GM21423 (cell line): ENCODE data around the gene ASPHD2.
"Not testable (repeated sequence)": the region's sequence is repeated elsewhere in the genome, so short reads cannot be mapped to it uniquely, and the experiment has no call there.

ENCODE experiments used
- ATAC-seq: cut with Tn5 transposase; IDR thresholded peaks from one replicate; pipeline ENCODE4 v1.9.1; 2021; ENCODE audit warnings: mild to moderate bottlenecking, moderate library complexity; ENCODE audit not compliant: unreplicated experiment

Gene ASPHD2

DNA sequence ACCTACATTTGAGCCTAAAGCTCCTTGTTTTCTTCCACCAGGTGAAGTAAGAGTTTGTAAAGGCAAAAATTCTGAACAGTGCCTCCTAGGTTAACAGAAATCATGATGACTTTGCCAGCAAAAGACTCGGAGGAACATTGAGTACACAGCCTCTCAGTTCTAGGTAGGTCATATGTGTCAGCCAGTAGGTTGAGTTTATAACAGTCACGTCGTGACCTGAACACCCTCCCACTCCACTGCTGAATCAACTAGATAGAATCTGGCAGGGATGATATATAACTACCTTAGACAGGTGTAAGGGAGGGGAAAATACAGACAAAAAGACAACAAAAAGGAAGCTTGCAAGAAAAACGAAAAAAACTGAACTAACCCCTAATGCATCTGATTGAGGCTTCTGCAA is 12.8 kb upstream of the ASPHD2 start:
- no peak for ATAC-seq

DNA sequence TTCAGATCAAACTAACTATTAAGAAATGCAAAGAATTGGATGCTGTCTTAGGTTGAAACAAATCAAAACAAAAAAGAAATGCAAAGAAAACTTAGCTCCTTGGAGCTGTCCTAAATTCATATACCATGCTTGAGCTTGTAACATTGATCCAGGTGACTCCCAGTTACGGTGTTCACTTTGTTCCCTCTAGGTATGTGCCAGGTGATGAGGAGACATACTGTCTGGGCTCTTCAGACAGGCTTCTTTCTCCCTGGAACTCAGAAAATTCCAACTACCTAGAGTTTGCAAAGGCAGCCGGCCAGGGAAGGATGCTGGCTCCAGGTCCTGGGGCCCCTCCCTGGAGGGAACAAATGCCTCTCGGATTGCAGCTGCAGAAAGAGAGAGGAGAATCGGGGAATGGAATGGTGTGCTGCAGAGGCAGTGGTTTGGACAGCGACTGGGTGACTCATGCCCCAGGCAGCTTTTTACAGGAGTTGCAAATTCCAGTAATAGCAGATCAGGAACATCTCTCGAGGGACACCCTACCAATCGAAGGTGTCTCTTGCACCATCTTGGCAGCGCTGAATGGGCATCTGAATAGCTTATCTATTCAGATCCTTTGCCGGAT is 12.3 kb upstream of the ASPHD2 start:
- no peak for ATAC-seq

DNA sequence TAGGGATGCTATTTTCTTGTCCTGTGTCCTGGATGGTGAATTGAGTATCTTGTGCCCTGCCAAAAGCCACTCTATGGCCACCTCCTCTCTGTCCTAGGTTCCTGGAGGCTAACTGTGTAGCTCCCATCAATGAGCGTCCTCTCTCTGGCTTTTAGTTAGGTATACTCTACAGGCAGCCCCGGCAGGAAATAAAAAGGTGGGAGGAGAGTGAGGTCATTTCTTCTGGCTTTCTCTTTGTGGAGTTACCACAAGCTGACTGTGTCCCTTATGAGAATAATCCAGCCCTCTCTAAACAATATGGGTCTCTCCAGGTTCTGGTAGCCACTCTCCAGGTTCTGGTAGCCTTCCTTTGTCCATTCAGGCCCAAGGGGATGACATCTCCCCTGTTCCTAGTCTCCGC is 11.7 kb upstream of the ASPHD2 start:
- ATAC-seq, result no peak

DNA sequence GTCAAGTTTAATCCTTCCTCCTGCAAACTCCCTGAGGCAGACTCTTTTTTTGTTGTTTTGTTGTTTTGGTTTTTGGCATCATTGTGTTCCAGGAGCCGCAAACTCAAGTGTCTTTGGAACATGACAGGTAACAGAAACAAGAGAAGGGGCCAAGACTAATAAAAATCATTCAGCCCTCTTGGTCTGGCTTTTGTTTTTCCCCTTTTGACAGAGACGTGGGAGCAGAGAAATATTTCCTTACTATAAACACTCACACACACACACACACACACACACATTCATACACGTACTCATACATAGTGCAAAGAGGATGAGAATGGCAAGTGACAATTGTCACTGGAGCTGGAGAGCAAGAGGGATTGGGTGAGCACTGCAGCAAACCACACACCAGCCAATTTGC is 10.4 kb upstream of the ASPHD2 start:
- no peak for ATAC-seq

DNA sequence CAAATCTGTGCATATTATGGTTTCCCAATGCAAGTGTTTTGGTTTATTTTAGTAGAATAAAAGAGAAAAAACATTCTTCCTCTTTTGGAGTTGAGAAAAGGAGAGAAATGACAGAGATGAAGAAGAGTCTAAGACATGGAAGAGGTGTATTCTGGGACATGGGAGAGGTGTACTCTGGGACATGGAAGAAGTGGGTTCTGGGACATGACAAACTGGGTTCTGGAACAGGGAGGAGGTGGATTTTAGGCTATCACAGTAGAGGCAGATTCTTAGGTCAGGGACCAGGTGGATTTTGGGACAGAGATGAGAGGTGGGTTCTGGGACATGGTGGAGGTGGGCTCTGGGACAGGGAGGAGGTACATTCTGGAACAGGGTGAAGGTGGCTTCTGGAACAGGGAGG is 2.1 kb upstream of the ASPHD2 start:
- ATAC-seq, result no peak

DNA sequence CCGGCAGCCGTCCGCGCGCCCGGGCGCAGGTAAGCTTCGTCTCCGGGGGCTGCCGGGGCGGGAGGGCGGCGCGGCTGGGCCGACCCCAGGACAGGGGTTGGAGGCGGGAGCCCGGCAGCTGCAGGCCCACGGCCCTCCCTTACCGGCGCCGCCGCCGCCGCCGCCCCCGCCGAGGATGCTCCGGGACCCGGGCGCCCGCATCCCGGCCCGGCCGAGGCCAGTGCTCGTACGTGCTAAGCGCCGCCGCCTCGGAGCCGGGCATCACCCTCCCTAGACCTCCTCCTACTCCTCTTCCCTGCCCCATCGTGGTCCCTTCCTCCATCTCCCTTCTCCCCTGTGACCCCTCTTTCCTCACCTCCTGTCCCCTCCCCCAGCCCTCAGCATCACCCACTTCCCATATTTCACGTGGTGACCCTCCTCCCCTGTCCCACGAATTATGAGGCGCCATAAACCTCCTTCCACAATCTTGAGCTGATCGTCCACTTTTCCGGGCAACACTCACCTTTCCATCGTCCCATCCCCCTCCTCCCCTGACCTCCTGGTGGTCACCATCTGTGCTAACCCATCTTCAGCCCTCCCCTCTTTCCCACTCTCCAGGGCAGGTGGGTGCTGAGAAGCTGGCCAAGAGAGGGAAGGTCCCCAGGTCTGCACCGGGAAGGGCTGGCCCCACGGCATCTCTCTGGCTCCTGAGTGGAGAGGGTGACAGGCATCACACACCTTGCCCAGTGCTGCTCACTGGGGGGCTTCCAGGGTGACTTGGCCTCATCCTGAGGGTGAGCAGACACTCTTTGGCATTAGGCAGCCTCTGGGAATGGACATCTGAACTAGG is 612 bp downstream of the ASPHD2 start:
- no peak for ATAC-seq

DNA sequence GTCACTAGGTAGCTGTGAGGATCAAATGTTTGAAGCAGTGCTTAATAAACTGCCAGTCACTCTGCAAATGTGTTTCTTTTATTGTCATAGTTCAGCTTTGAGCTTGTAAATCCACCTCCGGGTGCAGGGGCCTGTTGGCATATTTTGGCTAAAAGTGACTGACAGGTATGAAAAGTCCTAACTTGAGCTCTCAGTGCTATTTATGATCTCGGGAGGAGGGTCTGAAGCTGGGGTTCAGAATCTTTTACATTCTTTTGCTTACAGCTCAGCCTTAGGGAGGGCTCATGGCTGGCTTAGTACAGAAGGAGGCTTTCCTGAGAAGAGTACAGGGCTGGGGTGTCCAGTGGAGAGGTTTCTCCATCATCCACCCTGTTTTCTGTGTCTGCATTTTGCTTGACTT is 1.5 kb downstream of the ASPHD2 start:
- no peak for ATAC-seq

DNA sequence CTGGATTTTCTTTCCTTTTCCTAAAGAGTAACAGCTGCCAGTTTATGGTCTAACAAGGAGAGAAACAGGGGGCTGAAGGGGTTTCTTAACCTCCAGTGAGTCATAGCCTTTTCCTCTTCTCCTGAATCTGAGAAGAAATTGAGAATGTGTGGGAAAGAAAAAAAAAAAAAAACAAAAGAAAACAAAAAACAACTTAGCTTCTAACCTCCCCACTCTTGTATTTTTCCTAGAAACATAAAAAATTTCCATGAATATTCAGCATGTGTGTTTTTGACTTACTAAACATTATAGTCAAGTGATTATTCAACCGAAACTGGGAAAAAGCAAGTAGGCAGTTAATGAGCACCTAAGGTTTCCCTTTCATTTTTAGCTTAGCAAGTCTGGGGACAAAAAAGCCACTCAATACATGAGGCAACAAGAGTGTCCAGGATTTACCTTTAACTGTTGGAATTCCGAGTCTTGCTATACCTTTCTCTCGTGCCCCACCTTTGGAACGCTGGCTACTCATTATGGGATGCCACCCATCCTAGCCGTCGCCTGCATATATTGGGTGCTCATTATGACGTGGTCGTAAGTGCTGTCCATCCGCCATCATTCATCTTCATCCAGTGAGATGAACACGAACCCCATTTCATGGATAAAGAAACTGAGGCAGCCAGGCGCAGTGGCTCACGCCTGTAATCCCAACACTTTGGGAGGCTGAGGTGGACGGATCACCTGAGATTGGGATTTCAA is 2.4 kb downstream of the ASPHD2 start:
- no peak for ATAC-seq

DNA sequence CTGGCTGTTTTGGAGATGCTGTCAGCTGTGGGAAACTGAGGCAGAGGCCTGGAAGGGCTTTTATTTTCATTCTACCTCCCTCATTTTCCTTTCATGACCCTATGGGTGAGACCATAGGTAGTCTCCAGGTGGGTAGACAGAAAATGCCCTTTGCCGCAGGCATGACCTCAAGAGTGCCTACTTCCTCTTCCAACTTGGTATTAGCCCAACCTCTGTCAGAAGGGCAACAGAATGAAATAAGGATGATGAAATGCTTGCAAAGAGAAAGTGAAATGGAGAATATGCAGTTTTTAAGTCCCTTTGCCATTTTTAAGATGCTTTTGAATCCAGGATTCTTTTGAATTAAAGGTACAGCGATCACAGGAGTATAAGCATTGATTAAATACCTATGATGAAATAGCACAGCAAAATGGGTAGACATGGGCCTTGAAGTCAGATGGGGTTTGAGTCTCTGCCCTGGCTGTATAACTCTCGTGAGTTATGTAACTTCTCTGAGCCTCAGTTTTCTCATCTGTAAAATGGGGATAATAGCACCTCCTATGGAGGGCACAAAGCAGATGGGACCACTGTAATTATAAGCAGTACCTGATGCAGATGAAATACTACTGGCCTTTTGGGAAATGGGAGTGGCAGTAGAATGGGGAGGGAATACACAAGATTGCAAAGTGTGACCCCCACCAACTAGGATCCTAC is 3.7 kb downstream of the ASPHD2 start:
- no peak for ATAC-seq

DNA sequence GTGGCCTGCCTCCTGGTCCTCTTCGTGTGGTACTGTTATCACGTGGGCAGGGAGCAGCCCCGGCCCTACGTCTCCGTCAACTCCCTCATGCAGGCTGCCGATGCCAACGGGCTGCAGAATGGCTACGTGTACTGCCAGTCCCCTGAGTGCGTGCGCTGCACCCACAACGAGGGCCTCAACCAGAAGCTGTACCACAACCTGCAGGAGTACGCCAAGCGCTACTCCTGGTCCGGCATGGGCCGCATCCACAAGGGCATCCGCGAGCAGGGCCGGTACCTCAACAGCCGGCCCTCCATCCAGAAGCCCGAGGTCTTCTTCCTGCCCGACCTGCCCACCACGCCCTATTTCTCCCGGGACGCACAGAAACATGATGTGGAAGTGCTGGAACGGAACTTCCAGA is 4.7 kb downstream of the ASPHD2 start:
- no peak for ATAC-seq

DNA sequence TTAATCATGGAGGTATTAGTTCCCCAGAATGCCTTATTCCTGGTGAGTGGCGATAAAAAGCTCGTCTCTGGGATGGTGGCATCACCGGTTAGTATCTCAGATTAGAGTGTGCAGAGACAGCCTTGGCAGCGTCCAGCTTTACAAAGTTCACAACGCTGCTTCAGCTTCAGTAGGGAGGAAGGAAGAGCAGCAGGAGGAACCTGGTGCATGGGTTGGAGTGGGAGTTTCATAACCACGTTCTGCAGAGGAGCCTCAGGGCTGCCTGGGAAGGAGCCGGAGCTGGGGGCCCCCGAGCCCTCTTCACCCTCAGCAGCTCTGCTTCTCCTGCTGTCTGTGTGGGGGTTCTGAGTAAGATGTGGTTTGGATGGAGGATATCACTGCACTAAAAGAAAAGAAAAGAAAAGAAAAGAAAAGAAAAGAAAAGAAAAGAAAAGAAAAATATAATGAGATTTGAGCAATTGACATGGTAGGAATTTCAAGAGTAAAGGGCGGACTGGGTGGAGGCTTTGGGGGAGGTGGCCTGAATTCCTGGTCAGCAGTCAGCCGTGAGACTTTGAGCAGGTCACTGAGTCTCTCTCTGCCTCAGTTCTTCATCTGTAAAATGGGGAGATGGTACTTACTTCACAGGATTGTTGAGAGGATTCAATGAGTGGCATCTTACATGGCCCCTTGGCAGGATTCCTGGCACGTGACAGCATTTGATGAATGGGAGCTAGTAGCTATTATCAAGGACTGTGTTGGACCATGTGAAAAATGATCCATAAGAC is 6.5 kb downstream of the ASPHD2 start:
- no peak for ATAC-seq

DNA sequence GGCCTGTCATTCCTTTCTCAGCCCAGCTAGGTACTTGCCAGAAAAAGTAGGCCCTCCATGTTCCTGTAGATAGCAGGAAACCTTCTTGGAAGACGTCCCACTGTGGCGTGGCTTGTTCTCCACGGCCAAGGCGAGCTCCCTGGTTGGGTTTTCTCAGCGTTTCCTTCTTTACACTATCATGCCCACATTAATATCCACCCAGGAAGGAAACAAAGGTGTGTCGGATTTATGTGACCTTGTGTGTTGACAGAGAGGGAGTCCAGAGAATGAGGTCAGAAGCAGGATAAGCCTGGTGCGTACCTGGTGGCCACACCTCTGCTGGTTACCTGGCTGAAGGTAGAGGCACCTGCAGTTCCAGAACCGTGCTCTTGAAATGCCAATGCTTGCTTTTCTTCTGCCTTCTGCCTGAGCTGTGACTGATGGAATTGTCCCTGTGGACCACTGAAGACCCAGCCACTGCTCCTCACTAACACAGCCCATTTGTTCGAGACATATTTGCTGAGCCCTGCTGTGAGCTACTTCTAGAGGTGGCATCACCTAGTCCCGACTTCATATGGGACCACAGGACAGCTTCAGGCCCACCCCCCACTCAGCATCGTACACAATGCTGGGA is 7.9 kb downstream of the ASPHD2 start:
- no peak for ATAC-seq

DNA sequence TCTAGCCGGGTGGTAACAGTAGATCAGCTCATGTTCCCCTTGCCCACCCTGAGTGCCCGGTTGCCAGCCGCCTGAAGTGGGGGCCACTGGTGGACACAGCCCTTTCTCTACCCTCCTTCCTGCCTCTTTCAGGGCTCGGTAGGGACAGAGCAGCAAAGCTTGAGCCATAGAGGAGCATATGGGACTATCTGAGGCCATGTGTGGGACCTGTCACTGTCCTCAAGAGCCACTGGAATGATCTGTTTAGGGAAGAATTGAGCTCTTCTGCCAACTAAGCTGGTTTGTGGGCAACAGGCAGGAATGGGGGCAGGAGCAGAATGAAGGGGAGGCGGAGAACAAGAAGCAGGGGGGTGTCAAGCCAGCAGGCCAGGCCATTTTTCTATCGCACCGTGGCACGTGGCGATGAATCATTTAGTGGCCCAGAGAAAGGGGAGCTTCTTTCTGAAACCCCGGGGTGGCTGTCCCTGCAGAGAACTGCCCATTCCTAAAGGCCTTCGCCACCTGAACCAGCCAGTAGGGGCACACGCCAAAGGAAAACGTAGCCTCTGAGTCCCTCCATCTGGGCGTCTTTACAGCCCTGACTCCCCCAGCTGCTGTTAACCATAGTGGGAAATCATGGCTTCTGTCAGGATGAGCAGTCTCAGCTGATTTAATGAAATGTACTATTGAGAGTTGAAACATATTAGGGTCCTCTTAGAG is 8.8 kb downstream of the ASPHD2 start:
- ATAC-seq, result no peak

DNA sequence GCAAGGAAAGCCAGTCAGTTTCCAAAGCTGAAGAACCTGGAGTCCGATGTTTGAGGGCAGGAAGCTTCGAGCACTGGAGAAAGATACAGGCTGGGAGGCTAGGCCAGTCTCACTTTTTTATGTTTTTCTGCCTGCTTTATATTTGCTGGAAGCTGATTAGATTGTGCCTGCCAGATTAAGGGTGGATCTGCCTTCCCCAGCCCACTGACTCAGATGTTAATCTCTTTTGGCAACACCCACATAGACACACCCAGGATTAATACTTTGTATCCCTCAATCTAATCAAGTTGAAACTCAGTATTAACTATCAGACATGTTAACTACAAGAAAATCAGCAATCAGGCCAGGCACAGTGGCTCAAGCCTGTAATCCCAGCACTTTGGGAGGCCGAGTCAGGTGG is 9.7 kb downstream of the ASPHD2 start:
- ATAC-seq, result not testable (repeated sequence)

DNA sequence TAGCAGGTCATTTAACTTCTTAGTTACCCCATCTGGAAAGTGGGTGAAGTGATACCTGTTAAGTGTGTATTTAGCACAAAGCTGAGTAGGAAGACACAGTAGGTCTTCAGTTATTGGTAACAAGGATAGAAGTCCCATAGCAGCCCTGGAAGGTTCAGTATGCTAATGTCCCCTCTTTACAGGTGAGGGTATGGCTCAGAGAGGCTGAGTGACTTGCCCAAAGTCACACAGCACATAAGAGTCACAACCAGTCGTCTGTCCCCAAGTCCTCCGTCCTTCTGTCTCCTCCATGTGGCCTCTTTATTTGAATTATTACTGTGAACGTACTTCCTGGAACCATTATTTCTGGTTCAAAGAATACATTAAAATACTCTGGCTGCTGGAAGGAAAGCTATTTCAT is 10.5 kb downstream of the ASPHD2 start:
- ATAC-seq, result no peak

DNA sequence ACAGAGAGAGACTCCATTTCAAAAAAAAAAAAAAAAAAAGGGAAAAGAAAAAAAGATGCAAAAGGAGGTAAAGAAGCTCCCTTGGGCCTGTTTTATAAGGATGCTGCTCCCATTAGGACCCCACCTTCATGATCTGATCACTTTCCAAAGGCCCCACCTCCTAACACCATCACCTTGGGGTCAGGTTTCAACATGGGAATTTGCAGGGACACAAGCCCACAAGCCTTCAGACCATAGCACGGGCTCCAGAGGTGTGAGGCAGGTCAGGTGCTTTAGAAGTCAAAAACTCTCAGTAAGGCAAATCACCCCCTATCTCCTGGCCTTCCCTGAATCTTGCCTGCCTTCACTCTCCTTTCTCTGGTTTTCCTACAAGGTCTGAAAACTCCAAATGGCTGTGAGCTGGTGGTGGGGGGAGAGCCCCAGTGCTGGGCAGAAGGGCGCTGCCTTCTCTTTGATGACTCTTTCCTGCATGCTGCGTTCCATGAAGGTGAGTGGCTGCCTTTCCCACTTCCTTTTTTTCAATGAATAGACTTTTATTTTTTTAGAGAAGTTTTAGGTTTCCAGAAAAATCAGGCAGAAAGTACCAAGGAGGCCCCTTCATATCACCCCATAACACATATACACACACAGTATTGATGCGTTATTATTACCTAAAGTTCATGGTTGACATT is 13.2 kb downstream of the ASPHD2 start:
- ATAC-seq, result no peak

DNA sequence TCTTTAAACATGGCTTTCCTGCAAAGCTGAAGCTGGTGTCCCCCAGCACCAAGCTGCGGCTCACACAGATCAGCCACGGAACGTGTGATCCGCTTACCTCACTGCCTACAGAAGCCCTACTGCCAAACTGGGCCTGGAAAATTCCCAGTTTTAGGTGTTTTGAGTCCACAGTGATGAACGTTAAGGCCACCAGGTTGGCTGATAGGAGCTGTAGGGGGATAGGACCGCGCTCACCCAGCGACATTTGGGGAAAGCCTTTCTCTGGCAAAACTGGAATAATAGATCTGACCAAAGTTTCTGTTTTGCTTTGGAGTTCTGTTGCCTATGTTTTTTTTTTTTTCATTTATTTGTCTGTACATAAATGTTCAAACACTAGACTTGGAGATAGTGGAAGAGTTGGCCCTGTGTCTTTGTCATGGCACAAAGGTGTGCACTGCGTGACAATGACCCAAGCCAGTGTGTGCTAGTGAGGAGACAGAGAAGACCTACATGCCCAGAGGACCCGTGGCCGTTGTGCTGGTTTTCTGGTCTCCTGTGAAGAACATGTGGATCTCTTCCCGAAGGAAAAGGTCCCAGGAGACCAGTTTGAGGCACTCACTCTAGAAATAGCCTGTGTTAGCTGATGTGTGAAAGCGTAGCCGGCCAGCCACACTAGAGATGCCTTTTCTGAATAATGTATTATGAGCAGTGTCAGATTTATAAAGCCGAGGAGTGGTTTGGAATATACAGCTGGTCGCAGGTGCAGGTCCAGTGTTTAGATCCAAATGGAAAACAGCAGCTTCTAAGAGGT is 15.0 kb downstream of the ASPHD2 start:
- ATAC-seq, result no peak

DNA sequence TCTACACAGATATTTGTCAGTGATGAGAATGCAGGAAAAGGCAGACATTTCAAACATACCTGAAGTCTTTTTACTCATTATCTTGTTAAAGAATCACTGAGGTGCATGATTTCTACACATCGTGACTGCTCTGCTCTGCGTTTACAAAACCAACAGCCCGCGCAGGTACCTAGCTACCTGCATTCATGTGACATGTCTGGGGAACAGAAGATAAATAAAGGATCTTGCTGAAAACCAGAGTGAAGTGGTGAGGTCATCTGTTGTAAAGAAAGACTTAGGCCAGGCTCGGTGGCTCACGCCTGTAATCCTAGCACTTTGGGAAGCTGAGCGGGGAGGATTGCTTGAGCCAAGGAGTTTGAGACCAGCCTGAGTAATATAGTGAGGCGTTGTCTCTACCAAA is 15.7 kb downstream of the ASPHD2 start:
- ATAC-seq, result no peak
